Stomach (tissue), 4 donors: ENCODE data around the gene SORCS2.

Source experiments
- EP300 ChIP-seq: sonication (generic); formaldehyde crosslinking; IDR thresholded peaks from one replicate; pipeline ENCODE4 v1.6.1; 2017; ENCODE audit warnings: antibody characterized with exemption
- POLR2A ChIP-seq, 4 donors: fragments of 450-650 bp; IDR thresholded peaks; one replicate each; pipeline ENCODE4 v1.6.1; 2016; ENCODE audit warnings: antibody characterized with exemption in 4 of 4, control low read depth in 2 of 4, mild to moderate bottlenecking in 1 of 4, moderate library complexity in 1 of 4
- POLR2AphosphoS5 ChIP-seq, 3 donors: sonication (generic); formaldehyde crosslinking; IDR thresholded peaks; one replicate each; pipeline ENCODE4 v1.6.1; 2016; ENCODE audit warnings: antibody characterized with exemption in 3 of 3
- TF ChIP-seq, protein P1 (sequence below), 7 experiments: fragments of 450-650 bp in 4 of 7; fragments of 200-600 bp in 3 of 7; sonication (generic) in 3 of 7; IDR thresholded peaks; one replicate each; pipeline ENCODE4 v1.5.1; 2016 to 2019; ENCODE audit warnings: antibody characterized with exemption in 7 of 7, control low read depth in 2 of 7, mild to moderate bottlenecking in 1 of 7

DNA sequence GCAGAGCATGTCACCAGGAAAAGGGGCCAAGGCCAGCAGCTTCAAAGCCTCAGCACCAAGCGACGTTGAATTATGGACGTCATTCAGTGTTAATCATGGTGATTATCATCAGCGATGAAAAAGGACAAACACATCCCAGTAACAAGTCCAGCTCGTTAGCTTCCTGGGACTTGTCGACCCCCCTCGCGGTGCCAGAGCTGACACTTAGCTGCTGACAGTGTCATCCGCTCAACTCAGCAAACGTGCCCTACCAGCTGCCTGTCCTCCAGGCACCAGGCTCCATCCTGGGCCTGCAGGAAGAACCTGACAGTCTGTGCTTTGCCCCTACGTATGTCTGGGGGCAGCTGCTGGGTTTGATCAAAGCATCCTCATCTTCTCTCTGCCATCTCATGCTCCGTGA lies 379.4 kb downstream of the SORCS2 start:
- TF ChIP-seq, protein P1, sequence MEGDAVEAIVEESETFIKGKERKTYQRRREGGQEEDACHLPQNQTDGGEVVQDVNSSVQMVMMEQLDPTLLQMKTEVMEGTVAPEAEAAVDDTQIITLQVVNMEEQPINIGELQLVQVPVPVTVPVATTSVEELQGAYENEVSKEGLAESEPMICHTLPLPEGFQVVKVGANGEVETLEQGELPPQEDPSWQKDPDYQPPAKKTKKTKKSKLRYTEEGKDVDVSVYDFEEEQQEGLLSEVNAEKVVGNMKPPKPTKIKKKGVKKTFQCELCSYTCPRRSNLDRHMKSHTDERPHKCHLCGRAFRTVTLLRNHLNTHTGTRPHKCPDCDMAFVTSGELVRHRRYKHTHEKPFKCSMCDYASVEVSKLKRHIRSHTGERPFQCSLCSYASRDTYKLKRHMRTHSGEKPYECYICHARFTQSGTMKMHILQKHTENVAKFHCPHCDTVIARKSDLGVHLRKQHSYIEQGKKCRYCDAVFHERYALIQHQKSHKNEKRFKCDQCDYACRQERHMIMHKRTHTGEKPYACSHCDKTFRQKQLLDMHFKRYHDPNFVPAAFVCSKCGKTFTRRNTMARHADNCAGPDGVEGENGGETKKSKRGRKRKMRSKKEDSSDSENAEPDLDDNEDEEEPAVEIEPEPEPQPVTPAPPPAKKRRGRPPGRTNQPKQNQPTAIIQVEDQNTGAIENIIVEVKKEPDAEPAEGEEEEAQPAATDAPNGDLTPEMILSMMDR (IDR thresholded peaks at IDR 0.05): no peak
- TF ChIP-seq POLR2AphosphoS5 (IDR thresholded peaks at IDR 0.05) (no peak), POLR2A (IDR thresholded peaks at IDR 0.05) (no peak), EP300 (no peak)
